ENCODE data around the gene TSPO2.

DNA sequence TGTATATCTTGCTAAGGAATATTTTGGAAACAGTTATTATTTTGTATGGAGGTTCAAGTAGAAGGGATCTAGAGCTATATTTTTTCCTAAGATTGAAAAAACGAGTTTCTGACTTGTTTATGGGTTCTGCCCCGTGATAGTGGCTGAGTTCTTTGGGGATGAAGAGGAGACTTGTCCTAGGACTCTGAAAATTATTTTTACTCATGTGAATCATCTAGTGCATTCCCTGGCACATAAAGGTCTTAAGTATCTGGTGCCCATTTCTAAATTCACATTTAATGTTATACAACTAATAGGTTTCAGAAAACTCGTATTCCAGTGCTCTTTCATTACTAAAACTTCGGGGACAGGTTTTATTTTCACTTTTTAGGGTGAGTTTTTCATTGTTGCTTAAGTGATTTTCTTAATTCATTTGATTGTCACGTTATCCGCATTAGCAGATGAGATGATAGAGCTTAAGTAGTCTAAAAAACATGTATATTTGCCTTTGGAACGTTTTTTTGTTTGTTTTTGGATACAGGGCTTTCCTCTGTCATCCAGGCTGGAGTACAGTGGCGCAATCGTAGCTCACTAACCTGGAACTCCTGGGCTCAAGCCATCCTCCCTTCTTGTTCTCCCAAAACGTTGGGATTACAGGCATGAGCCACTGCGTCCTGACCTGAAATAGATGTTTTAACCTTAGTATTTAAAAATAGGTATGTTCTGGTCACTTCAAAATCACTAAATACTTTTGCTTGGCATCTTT, 32.6 kb downstream of the TSPO2 start:
- TF ChIP-seq, protein P1, sequence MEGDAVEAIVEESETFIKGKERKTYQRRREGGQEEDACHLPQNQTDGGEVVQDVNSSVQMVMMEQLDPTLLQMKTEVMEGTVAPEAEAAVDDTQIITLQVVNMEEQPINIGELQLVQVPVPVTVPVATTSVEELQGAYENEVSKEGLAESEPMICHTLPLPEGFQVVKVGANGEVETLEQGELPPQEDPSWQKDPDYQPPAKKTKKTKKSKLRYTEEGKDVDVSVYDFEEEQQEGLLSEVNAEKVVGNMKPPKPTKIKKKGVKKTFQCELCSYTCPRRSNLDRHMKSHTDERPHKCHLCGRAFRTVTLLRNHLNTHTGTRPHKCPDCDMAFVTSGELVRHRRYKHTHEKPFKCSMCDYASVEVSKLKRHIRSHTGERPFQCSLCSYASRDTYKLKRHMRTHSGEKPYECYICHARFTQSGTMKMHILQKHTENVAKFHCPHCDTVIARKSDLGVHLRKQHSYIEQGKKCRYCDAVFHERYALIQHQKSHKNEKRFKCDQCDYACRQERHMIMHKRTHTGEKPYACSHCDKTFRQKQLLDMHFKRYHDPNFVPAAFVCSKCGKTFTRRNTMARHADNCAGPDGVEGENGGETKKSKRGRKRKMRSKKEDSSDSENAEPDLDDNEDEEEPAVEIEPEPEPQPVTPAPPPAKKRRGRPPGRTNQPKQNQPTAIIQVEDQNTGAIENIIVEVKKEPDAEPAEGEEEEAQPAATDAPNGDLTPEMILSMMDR (IDR thresholded peaks at IDR 0.05) = no peak
- TF ChIP-seq POLR2A (IDR thresholded peaks at IDR 0.05) (no peak), POLR2AphosphoS5 (IDR thresholded peaks at IDR 0.05; ENCODE audit: insufficient read depth in 1 of 2, low read depth in 1 of 2) (no peak)
